Endometrial microvascular endothelial cells (primary cell): ENCODE results near the gene EWSR1. TPM values are rescaled to one million over a fixed set of nuclear protein-coding genes. Genes with fewer than 3 reads are reported as not detected.
"Not testable (repeated sequence)": the region's sequence is repeated elsewhere in the genome, so short reads cannot be mapped to it uniquely, and the experiment has no call there.

Experiments used
- in situ Hi-C: cut with HindIII; loops from 2 replicates; pipeline ENCODE4 v1.10.0; 2017; ENCODE audit warnings: low sequenced_read_pairs, low pct_unique_long_range_greater_than_20kb; ENCODE audit errors: inconsistent ontology term
- total RNA-seq: library from RNA; depleted of rRNA; stranded (reverse); fragments of >200 nt; gene quantifications from one replicate; pipeline ENCODE4 v1.2.3, GENCODE V29; 2015; ENCODE audit errors: inconsistent ontology term

Gene EWSR1, protein sequence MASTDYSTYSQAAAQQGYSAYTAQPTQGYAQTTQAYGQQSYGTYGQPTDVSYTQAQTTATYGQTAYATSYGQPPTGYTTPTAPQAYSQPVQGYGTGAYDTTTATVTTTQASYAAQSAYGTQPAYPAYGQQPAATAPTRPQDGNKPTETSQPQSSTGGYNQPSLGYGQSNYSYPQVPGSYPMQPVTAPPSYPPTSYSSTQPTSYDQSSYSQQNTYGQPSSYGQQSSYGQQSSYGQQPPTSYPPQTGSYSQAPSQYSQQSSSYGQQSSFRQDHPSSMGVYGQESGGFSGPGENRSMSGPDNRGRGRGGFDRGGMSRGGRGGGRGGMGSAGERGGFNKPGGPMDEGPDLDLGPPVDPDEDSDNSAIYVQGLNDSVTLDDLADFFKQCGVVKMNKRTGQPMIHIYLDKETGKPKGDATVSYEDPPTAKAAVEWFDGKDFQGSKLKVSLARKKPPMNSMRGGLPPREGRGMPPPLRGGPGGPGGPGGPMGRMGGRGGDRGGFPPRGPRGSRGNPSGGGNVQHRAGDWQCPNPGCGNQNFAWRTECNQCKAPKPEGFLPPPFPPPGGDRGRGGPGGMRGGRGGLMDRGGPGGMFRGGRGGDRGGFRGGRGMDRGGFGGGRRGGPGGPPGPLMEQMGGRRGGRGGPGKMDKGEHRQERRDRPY
- total RNA-seq = 196 TPM

GRCh38 chr22:29267858-29268510 is at the start of gene EWSR1, which contains the start of gene RHBDD3:
TSS of gene EWSR1 (plus strand) at chr22:29268268. CDS start at chr22:29268337, 69 bp downstream.
TSS of gene RHBDD3 (minus strand) at chr22:29267981. CDS start at chr22:29265626, 2,355 bp downstream.
- in situ Hi-C loops = no loop called here

- in situ Hi-C loops = no loop called here
These were observed 49.2 kb upstream of the EWSR1 start for GRCh38 chr22:29218758-29219408.

- in situ Hi-C loops = not testable (repeated sequence)
These were observed 48.7 kb upstream of the EWSR1 start for GRCh38 chr22:29219409-29219782.

GRCh38 chr22:29219881-29220670 is 48.0 kb upstream of the EWSR1 start:
- in situ Hi-C loops = no loop called here

GRCh38 chr22:29224121-29224858 is 43.8 kb upstream of the EWSR1 start:
- in situ Hi-C loops = no loop called here

DNA sequence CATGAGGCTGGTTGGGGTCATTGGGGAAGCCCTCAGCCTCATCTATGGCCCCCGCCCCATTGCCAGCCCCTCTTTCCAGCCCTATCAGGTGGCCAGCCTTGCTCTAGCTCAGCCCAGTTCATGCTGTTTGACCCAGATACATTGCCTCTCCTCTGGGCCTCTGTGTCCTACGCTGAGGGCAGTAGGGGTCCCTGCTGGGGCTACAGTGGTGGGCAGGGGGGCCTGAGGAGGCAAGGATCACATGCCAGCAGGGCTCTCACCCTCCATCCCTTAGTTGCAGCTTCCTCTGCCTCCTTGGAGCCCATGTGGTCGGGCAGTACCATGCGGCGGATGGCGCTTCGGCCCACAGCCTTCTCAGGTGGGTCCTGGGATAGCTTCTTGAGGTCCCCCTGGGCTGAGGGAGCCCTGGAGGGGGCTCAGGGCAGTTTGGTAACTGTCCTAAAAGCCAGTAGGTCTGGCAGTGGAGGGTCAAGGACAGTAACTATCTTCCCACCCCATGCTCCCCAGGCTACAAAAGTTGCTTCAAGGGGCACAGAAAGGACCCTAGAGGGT is 43.1 kb upstream of the EWSR1 start:
- in situ Hi-C loops = no loop called here

DNA sequence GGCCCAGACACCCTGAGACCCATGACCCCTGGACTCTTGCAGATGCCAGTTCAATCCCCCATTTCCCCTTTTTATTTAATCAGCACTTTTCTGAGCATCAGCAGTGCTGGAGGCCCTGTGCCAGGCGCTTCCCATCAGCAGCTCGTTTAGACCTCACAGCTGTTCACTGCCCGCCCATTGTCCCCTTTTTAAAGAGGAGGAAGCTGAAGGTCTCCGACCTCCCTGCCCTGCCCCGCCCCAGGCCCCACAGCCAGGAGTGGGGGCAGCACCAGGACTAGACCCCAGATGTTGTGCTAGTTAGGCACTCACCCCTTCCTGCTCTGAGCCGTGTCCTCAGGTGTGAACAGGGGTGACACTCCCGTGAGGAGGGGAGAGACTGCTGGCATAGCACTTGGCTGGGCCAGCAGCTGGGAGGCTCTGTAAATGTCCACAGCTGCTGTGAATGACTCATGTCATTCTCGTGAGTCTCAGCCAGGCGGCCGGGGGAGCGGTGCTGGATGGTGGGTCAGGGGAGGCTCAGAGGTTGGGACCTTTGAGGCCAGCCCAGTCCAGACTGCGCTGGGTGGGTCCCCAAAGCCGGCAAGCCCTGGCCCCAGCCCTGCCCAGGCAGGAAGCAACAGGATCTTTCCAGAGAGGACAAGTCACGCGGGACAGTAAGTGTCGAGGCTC is 42.5 kb upstream of the EWSR1 start:
- in situ Hi-C loops = no loop called here

- in situ Hi-C loops = no loop called here
These were observed 41.6 kb upstream of the EWSR1 start for GRCh38 chr22:29226351-29226981.

DNA sequence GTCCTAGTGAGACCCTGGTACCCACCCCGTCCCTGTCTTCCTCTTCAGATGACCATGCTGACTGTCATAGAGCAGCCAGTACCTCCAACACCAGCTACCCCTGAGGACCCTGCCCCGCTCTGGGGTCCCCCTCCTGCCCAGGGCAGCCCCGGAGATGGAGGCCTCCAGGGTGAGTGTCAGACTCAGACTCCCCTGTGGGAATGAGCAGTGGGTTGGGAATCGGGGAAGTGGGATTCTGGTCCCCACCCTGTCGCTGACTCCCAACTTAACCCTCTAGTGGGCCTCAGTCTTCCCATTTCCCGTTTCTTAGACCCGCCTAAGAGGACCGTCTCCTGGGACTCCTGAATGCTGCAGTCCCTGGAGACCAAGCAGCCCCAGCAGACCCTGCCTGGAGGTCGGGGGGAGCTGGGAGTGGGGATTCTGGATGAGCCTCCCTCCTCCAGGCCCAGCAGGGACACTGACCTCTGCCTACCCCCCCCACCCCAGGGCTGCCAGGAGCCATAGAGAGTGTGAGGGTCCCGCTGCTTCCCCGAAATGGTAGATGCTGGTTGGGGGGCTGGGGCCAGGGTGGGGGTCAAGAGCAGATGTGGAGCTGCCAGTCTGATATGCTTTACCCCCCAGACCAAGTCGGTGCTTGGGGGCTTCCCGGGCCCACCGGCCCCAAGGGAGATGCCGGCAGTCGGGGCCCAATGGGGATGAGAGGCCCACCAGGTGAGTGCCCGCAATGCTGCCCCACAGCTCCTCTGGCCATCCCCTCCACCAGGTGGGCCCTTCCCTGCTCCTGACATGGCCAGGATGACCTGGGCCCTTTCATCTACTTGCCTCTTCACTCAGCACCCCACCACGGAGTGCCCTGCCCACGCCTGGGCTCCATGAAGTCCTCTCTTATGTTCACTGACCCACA is 36.8 kb upstream of the EWSR1 start:
- in situ Hi-C loops = no loop called here

- in situ Hi-C loops = no loop called here
These were observed 35.8 kb upstream of the EWSR1 start for GRCh38 chr22:29231971-29232959.

DNA sequence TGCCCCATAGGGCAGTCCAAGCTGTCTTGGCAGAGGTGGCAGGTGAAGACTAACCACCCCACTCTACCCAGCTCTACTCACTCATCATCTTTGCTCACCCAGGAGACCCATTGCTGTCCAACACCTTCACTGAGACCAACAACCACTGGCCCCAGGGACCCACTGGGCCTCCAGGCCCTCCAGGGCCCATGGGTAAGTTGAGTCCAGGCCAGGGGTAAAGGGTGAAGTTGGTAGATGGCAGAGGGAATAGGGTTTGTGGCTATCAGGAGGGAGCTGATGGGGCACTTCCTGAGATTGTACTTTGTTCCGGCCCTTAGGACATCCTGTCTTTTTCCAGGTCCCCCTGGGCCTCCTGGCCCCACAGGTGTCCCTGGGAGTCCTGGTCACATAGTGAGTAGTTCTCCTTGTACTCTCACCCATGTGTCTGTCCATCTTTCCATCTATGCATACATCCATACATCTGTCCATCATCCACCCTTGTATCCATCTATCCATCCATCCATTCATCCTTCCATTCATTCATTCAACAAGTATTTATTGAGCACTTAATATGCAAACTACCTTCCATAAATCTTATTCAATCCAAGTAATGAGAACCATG is 34.7 kb upstream of the EWSR1 start:
- in situ Hi-C loops = no loop called here

GRCh38 chr22:29240481-29240880 is 27.6 kb upstream of the EWSR1 start:
- in situ Hi-C loops = not testable (repeated sequence)

DNA sequence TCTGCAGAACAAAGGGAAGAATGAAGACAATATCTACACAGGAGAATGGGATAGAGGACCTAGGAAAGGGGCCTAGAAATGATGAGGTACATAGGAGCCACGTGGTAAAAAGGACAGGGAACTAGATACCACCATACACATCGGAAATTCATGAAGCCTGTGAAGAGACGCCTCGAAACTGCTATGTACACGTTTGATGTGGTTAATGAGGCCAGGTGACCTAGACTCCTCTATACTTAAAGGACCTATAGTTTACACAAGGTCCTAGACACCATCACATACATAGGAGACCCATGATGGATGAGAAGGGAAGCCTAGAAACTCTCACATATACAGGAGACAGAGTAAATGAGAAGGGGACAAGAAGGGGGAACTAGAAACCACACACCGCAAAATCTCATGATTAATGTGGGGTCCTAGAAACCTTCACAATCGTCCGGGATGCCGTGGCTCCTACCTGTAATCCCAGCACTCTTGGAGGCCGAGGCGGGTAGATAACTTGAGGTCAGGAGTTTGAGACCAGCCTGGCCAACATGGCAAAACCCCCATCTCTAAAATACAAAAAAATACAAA is 24.1 kb upstream of the EWSR1 start:
- in situ Hi-C loops = no loop called here
